K562 (cell line): ENCODE data around the gene SHISA3. TPM values are rescaled to one million over a fixed set of nuclear protein-coding genes. Genes with fewer than 3 reads are reported as not detected.
A peak's percentile ranks its signal among the peaks of the same experiment; 100 is the strongest.

ENCODE experiments used
- ATAC-seq: fragments of 200-7000 bp; cut with Tn5 transposase; 3 replicates; pipeline ENCODE4 v1.9.1; 2020; ENCODE audit warnings: moderate library complexity
- Bru-seq: library from RNA; stranded (reverse); fragments of 400-500 nt; gene quantifications from one replicate; lab custom pipeline; 2021; lab: Mats Ljungman, UMichigan
- BruChase-seq, 2 experiments: library from RNA; stranded (reverse); fragments of 400-500 nt; gene quantifications; one replicate each; lab custom pipeline; 2021; lab: Mats Ljungman, UMichigan
- BruUV-seq: library from RNA; stranded (reverse); fragments of 400-500 nt; replicated peaks from 2 replicates; lab custom pipeline; 2021; lab: Mats Ljungman, UMichigan
- CTCF ChIA-PET: fragments of 300-600 bp; formaldehyde crosslinking; extraction: SDS; loops from one replicate; lab custom pipeline; 2021; ENCODE audit warnings: low intra/inter-chr PET ratio; lab: Yijun Ruan, JAX
- POLR2A ChIA-PET: fragments of 300-600, 350-650 bp; sonication (Branson Sonifier 250); formaldehyde crosslinking; extraction: SDS; loops from one replicate; lab custom pipeline; 2021; ENCODE audit warnings: antibody characterized with exemption, inconsistent platforms; lab: Yijun Ruan, JAX
- DNase-seq, 4 experiments: peaks; one replicate each; pipeline versions ENCODE4 v3.0.0 to v3.0.0-alpha.2; 2011 to 2018; ENCODE audit warnings: low spot score in 3 of 4, mixed read lengths in 3 of 4; ENCODE audit errors: extremely low read depth in 1 of 4
- FAIRE-seq: peaks from 2 replicates; lab custom pipeline; 2011; peaks lifted over from hg19 to GRCh38; lab: Jason Lieb, UNC
- H2AFZ ChIP-seq: 2 replicates; pipeline ENCODE4 v1.6.0; 2011; ENCODE audit warnings: low read depth, low read length, control low read depth, inconsistent platforms
- H3K27ac ChIP-seq: fragments of 200-600 bp; 3 replicates; pipeline ENCODE4 v1.8.0; 2011; ENCODE audit warnings: low read depth, mild to moderate bottlenecking, control low read depth, inconsistent platforms, low read length, moderate library complexity, mixed read lengths; ENCODE audit errors: extremely low read depth
- H3K27me3 ChIP-seq, 2 experiments: fragments of 300-600 bp in 1 of 2; 2 replicates in 1 of 2; 3 replicates in 1 of 2; pipeline versions ENCODE4 v1.6.0 to v1.8.0; 2011; ENCODE audit warnings: inconsistent platforms in 2 of 2, low read length in 2 of 2, mild to moderate bottlenecking in 1 of 2, mixed read lengths in 1 of 2, moderate library complexity in 1 of 2; ENCODE audit not compliant: control insufficient read depth in 2 of 2, insufficient read depth in 2 of 2
- H3K36me3 ChIP-seq: fragments of 300-600 bp; 3 replicates; pipeline ENCODE4 v1.8.0; 2011; ENCODE audit warnings: mild to moderate bottlenecking, low read length, inconsistent platforms; ENCODE audit not compliant: control insufficient read depth, insufficient read depth
- H3K4me1 ChIP-seq, 2 experiments: fragments of 200-600 bp in 1 of 2; replicated peaks in 1 of 2; 2 replicates in 1 of 2; 3 replicates in 1 of 2; pipeline versions ENCODE4 v1.5.1 to v1.8.0; 2011; ENCODE audit warnings: inconsistent platforms in 2 of 2, low read length in 2 of 2, mild to moderate bottlenecking in 1 of 2, mixed read lengths in 1 of 2, moderate library complexity in 1 of 2; ENCODE audit not compliant: control insufficient read depth in 2 of 2, insufficient read depth in 2 of 2
- H3K4me2 ChIP-seq: 2 replicates; pipeline ENCODE4 v1.6.1; 2011; ENCODE audit warnings: low read length, control low read depth, inconsistent platforms, mixed read lengths; ENCODE audit not compliant: insufficient read depth
- H3K4me3 ChIP-seq: fragments of 200-600 bp; sonication (generic), shearing (Covaris generic); 2 replicates; pipeline ENCODE4 v1.5.1; 2016; ENCODE audit warnings: control low read depth, inconsistent platforms
- H3K79me2 ChIP-seq: fragments of 200-600 bp; 3 replicates; pipeline ENCODE4 v1.8.0; 2011; ENCODE audit warnings: low read length, inconsistent platforms; ENCODE audit not compliant: control insufficient read depth, insufficient read depth
- H3K9ac ChIP-seq, 2 experiments: 2 replicates each; pipeline versions ENCODE4 v1.6.0 to v1.6.1; 2011; ENCODE audit warnings: low read depth in 2 of 2, low read length in 2 of 2, control low read depth in 1 of 2, inconsistent platforms in 1 of 2, mild to moderate bottlenecking in 1 of 2, mixed read lengths in 1 of 2; ENCODE audit not compliant: insufficient read depth in 1 of 2
- H3K9me1 ChIP-seq: one replicate; pipeline ENCODE4 v1.6.0; 2011; ENCODE audit warnings: inconsistent platforms, mild to moderate bottlenecking, low read length, moderate library complexity; ENCODE audit not compliant: control insufficient read depth, insufficient read depth
- H3K9me3 ChIP-seq: replicated peaks from 2 replicates; pipeline ENCODE4 v1.5.1; 2011; ENCODE audit warnings: low read depth, low read length, inconsistent platforms; ENCODE audit not compliant: control insufficient read depth, insufficient read depth
- H4K20me1 ChIP-seq: replicated peaks from 2 replicates; pipeline ENCODE4 v1.6.1; 2011; ENCODE audit warnings: low read length, inconsistent platforms, mixed read lengths; ENCODE audit not compliant: control insufficient read depth, insufficient read depth
- RBFOX2 ChIP-seq: fragments of 200-400 bp; formaldehyde crosslinking; IDR thresholded peaks from 2 replicates; pipeline ENCODE4 v1.6.1; 2017; ENCODE audit warnings: low read depth, mild to moderate bottlenecking, low read length, moderate library complexity
- WGBS: fragments of 100-300 bp; shearing (Covaris generic); methylation state at CpG from one replicate; pipeline ENCODE4 v1.1.6; 2016; ENCODE audit warnings: low coverage, mixed read lengths; ENCODE audit not compliant: insufficient coverage; ENCODE audit errors: missing lambda C conversion rate; 5-methylcytosine and 5-hydroxymethylcytosine counted together
- in situ Hi-C: fragments of 300-500 bp; cut with MboI; formaldehyde crosslinking; loops from 4 replicates; pipeline ENCODE4 v1.15.0; 2018; ENCODE audit warnings: inconsistent platforms, mixed read lengths
- intact Hi-C: fragments of 100-400 bp; cut with micrococcal nuclease; formaldehyde crosslinking; loops from 2 replicates; pipeline ENCODE4 v1.14.2; 2022
- long read RNA-seq, 3 experiments: library from polyadenylated mRNA in 2 of 3; library from RNA in 1 of 3; unstranded in 2 of 3; stranded (forward) in 1 of 3; transcript quantifications; one replicate each; pipeline ENCODE4 v2.0.0, GENCODE V29; 2019 to 2022
- polyA minus RNA-seq, 3 experiments: library from RNA; depleted of rRNA, polyadenylated mRNA; stranded (reverse); fragments of >200 nt; gene quantifications; 2 replicates each; pipeline ENCODE4 v1.2.3, GENCODE V29; 2011
- polyA plus RNA-seq, 8 experiments: library from polyadenylated mRNA; depleted of rRNA in 4 of 8; stranded (reverse) in 5 of 8; unstranded in 3 of 8; fragments of >200 nt; fragmentation: Nextera tagmentation in 2 of 8; fragmentation: Illumina TruSeq in 1 of 8; extraction: Ambion mirVana in 2 of 8; extraction: Trizol in 1 of 8; gene quantifications; 2 replicates each; pipeline versions ENCODE4 v1.2.1 to v1.2.3, GENCODE V29; 2011 to 2014; ENCODE audit warnings: inconsistent platforms in 1 of 8, missing spikeins in 1 of 8
- total RNA-seq, 7 experiments: library from RNA; depleted of rRNA in 6 of 7; stranded (reverse); fragments of >200 nt in 6 of 7; fragmentation: Illumina TruSeq in 2 of 7; extraction: Trizol in 2 of 7; gene quantifications; 2 replicates each; pipeline versions ENCODE4 v1.2.1 to v1.2.3, GENCODE V29; 2011 to 2021; ENCODE audit warnings: low replicate concordance in 1 of 7
- TF ChIP-seq, protein P1 (sequence below), 2 experiments: IDR thresholded peaks; 2 replicates each; pipeline ENCODE4 v1.6.1; 2011; ENCODE audit warnings: borderline replicate concordance in 1 of 2, control low read depth in 1 of 2, low read depth in 1 of 2, low read length in 1 of 2, mild to moderate bottlenecking in 1 of 2, mixed read lengths in 1 of 2, moderate library complexity in 1 of 2; ENCODE audit not compliant: insufficient read depth in 1 of 2, insufficient read length in 1 of 2, poor library complexity in 1 of 2, severe bottlenecking in 1 of 2; ENCODE audit errors: extremely low read depth in 1 of 2

The SHISA3 gene
- total RNA-seq (2011; cell fraction: chromatin; rRNA removed; ENCODE audit: low replicate concordance), result not detected in 2 replicates
- not detected in 2 replicates for total RNA-seq (2011; cell fraction: nucleolus; rRNA removed)
- not detected in 2 replicates for total RNA-seq (2011; cell fraction: nucleoplasm; rRNA removed)
- total RNA-seq (2014; rRNA removed) (not detected in 2 replicates), total RNA-seq (2014; rRNA removed; fragmentation: Illumina TruSeq; extraction: Trizol) (not detected in 2 replicates), total RNA-seq (2015; rRNA removed; fragmentation: Illumina TruSeq; extraction: Trizol) (not detected in 2 replicates), total RNA-seq (2021) (not detected in 2 replicates), polyA plus RNA-seq (2011; rRNA removed) (not detected in 2 replicates), polyA plus RNA-seq (2014; fragmentation: Illumina TruSeq; extraction: Trizol) (not detected in 2 replicates), polyA plus RNA-seq (2014; fragmentation: Nextera tagmentation; extraction: Ambion mirVana) (not detected), polyA plus RNA-seq (2014; rRNA removed) (not detected in 2 replicates), polyA minus RNA-seq (2011; rRNA and poly(A)+ RNA removed) (not detected in 2 replicates), Bru-seq, nascent RNA (not detected), BruChase-seq, experiment 1, labeled RNA remaining after a 2-hour chase (percentile 25 among the genes with signal in this experiment), BruChase-seq, experiment 2, labeled RNA remaining after a 6-hour chase (percentile 19 among the genes with signal in this experiment)
- polyA plus RNA-seq (2011; cell fraction: cytosol; rRNA removed), result not detected in 2 replicates
- not detected in 2 replicates for polyA plus RNA-seq (2011; cell fraction: nucleus; rRNA removed)
- not detected in 2 replicates for polyA plus RNA-seq (2012)
- polyA minus RNA-seq (2011; cell fraction: cytosol; rRNA and poly(A)+ RNA removed), result not detected in 2 replicates
- polyA minus RNA-seq (2011; cell fraction: nucleus; rRNA and poly(A)+ RNA removed), result not detected in 2 replicates
- long read RNA-seq, experiment 1, result 0 reads
- long read RNA-seq, experiment 2, result 0 reads
- long read RNA-seq, experiment 3, result 0 reads

DNA sequence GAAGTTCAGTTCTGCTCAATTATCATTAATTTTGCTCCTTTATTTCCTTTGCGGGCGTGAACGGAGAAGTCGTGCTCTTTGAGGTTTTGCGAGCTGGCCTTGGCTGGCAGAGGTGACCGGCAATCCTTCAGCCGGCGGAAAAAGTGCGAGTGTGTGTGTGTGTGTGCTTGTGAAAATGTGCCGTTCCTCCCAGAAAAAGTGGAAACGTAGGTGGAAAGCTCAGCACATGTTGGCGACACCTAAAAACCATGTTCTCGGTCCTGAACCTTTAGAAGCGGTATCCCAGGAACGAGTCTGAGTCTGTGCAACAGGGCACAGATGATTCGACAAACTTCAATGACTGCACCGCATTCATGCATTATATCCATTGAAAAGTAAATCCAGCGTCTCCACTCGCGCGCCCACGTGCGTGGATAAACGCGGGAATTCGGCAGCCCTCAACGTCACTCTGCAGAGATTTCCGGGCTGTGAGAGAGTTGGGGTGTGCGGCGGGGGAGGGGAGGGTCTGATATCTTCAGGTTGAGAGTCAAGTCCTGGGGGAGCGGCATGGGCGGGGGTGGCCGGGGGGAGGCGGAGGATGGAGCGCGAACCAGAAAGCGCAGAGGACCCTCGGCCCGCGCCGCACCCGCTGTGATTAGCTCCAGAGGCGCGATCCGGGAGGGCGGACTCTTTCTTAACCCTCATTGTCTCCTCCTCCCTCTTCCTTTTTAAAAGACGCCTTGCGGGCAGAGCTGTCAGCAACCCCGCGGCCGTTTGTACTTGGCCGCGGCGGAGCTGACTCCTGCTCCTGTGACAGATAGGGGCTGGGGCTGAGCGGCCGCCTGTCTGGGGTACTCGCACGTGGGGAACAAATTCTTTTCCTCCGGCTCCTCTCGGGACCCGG is at the start of gene SHISA3:
SHISA3 (plus strand) TSS at position 737 of the 883 bp plus-strand sequence. CDS start 569 bp downstream, outside the sequence.
- no peak for ATAC-seq
- Histone ChIP-seq H4K20me1 (no peaks in the 10 kb centered on the region), H3K27me3 (peaks cover 0 to 35% of the 10 kb centered on the region in 2 experiments; a peak in 2 of 5 replicates), H3K4me1 (no peaks in the 10 kb centered on the region; a peak in 1 of 5 replicates), H3K27ac (no peak within 1 kb of the TSS), H3K9ac (no peak within 1 kb of the TSS), H3K9me1 (no peaks in the 10 kb centered on the region), H3K79me2 (no peaks in the 10 kb centered on the region), H3K4me2 (no peak within 1 kb of the TSS), H3K36me3 (no peaks in the 10 kb centered on the region), H3K4me3 (no peak within 1 kb of the TSS), H3K9me3 (no peaks in the 10 kb centered on the region), H2AFZ (no peak within 1 kb of the TSS)
- no peak for FAIRE-seq
- BruUV-seq, result no TSS peak
- 22% methylated on average over 36 of the region's 61 CpGs for WGBS
- ChIA-PET POLR2A (interaction anchor here (1.0 kb wide), 1 partner anchor 40 kb away, joined by 3 read pairs; no protein-coding TSS in a partner anchor), CTCF (no interaction called here)
- in situ Hi-C loops (no loop called here), intact Hi-C loops (no loop called here)
- no peak for DNase-seq
- TF ChIP-seq, protein P1, sequence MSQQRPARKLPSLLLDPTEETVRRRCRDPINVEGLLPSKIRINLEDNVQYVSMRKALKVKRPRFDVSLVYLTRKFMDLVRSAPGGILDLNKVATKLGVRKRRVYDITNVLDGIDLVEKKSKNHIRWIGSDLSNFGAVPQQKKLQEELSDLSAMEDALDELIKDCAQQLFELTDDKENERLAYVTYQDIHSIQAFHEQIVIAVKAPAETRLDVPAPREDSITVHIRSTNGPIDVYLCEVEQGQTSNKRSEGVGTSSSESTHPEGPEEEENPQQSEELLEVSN (IDR thresholded peaks at IDR 0.05; ENCODE audit: borderline replicate concordance in 1 of 2, extremely low read depth in 1 of 2, insufficient read depth in 1 of 2, insufficient read length in 1 of 2, low read depth in 1 of 2, low read length in 1 of 2, poor library complexity in 1 of 2, severe bottlenecking in 1 of 2), result peak in 1 of 2 experiments; percentile 21
- TF ChIP-seq RBFOX2, result no peak
